Panc1 (cell line): Measurements from ENCODE around the gene RPS2. TPM values are rescaled to one million over a fixed set of nuclear protein-coding genes. Genes with fewer than 3 reads are reported as not detected.

Experiments used
- ATAC-seq: fragments of 200-7000 bp; cut with Tn5 transposase; 2 replicates; pipeline ENCODE4 v1.9.1; 2020; ENCODE audit warnings: mild to moderate bottlenecking, moderate library complexity
- BruUV-seq: library from RNA; stranded (reverse); fragments of 400-500 nt; replicated peaks from 2 replicates; lab custom pipeline; 2021; lab: Mats Ljungman, UMichigan
- CTCF ChIA-PET: fragments of 300-600 bp; sonication (Branson Sonifier 250); formaldehyde crosslinking; loops from one replicate; lab custom pipeline; 2022; ENCODE audit warnings: antibody characterized with exemption; lab: Charles Lee
- POLR2A ChIA-PET: fragments of 300-600 bp; sonication (Branson Sonifier 250); formaldehyde crosslinking; loops from one replicate; lab custom pipeline; 2022; ENCODE audit warnings: antibody characterized with exemption; lab: Charles Lee
- DNase-seq: peaks from one replicate; pipeline ENCODE4 v3.0.0-alpha.2; 2010; ENCODE audit warnings: low read depth, low spot score
- H3K27ac ChIP-seq: 2 replicates; pipeline ENCODE4 v1.5.1; 2011; ENCODE audit warnings: mild to moderate bottlenecking, low read length, inconsistent platforms
- H3K27me3 ChIP-seq: fragments of 200-500 bp; sonication (Bioruptor generic); 2 replicates; pipeline ENCODE4 v1.6.0; 2014; ENCODE audit warnings: low read length, inconsistent platforms; ENCODE audit not compliant: control insufficient read depth, insufficient read depth
- H3K36me3 ChIP-seq: fragments of 200-500 bp; sonication (Bioruptor generic); 2 replicates; pipeline ENCODE4 v1.5.1; 2014; ENCODE audit warnings: inconsistent platforms, mild to moderate bottlenecking, low read length, moderate library complexity; ENCODE audit not compliant: control insufficient read depth, insufficient read depth
- H3K4me1 ChIP-seq: 2 replicates; pipeline ENCODE4 v1.5.1; 2011; ENCODE audit warnings: inconsistent platforms, mild to moderate bottlenecking, low read length, moderate library complexity; ENCODE audit not compliant: control insufficient read depth, insufficient read depth
- H3K4me3 ChIP-seq, 2 experiments: 2 replicates each; pipeline ENCODE4 v1.5.1; 2011 to 2012; ENCODE audit warnings: low read depth in 2 of 2, low read length in 2 of 2, mild to moderate bottlenecking in 2 of 2, inconsistent platforms in 1 of 2, moderate library complexity in 1 of 2
- H3K9me3 ChIP-seq: fragments of 200-500 bp; sonication (Bioruptor generic); 2 replicates; pipeline ENCODE4 v1.5.1; 2014; ENCODE audit warnings: low read depth, mild to moderate bottlenecking, inconsistent platforms, low read length, moderate library complexity; ENCODE audit not compliant: control insufficient read depth, insufficient read depth
- CTCF ChIP-seq: fragments of 450-650 bp; IDR thresholded peaks from 2 replicates; pipeline ENCODE4 v1.5.1; 2017; ENCODE audit warnings: mild to moderate bottlenecking
- POLR2AphosphoS5 ChIP-seq: IDR thresholded peaks from 2 replicates; pipeline ENCODE4 v1.6.1; 2012; ENCODE audit warnings: mild to moderate bottlenecking, low read depth, low read length, moderate library complexity
- REST ChIP-seq, 2 experiments: IDR thresholded peaks; 2 replicates each; pipeline ENCODE4 v1.6.1; 2011 to 2012; ENCODE audit warnings: low read depth in 2 of 2, control low read depth in 1 of 2, low read length in 1 of 2, mild to moderate bottlenecking in 1 of 2, moderate library complexity in 1 of 2; ENCODE audit not compliant: insufficient read depth in 1 of 2
- SIN3A ChIP-seq: IDR thresholded peaks from 2 replicates; pipeline ENCODE4 v1.6.1; 2012; ENCODE audit warnings: low read depth, mild to moderate bottlenecking, low read length, moderate library complexity, borderline replicate concordance; ENCODE audit not compliant: insufficient read depth
- TCF7L2 ChIP-seq: IDR thresholded peaks from 2 replicates; pipeline ENCODE4 v1.6.1; 2011; ENCODE audit warnings: mild to moderate bottlenecking, low read depth, low read length, inconsistent platforms
- in situ Hi-C: cut with HindIII; loops from 2 replicates; pipeline ENCODE4 v1.10.0; 2016; ENCODE audit warnings: low sequenced_read_pairs, low pct_unique_long_range_greater_than_20kb
- intact Hi-C: fragments of 100-400 bp; cut with micrococcal nuclease; formaldehyde crosslinking; loops from one replicate; pipeline ENCODE4 v1.10.0; 2022; ENCODE audit not compliant: unreplicated experiment
- total RNA-seq: library from RNA; stranded (reverse); gene quantifications from one replicate; pipeline ENCODE4 v1.2.1, GENCODE V29; 2021; ENCODE audit not compliant: unreplicated experiment

RPS2 gene
- total RNA-seq, 1 experiment from 2014 or later, result 2,794 TPM

GRCh38 chr16:1966460-1966859 is 1.8 kb upstream of the RPS2 start, which contains the start of gene RNF151:
RNF151 (plus strand) TSS chr16:1966856; CDS start chr16:1966882, 26 bp downstream.
- no peaks in the 10 kb centered on the region for H3K9me3 ChIP-seq
- BruUV-seq, result no TSS peak
- H3K27ac ChIP-seq, result peak within 1 kb of the TSS; percentile 96
- H3K27me3 ChIP-seq, result no peaks in the 10 kb centered on the region
- H3K4me1 ChIP-seq, result peaks cover 8% of the 10 kb centered on the region
- in situ Hi-C loops (no loop called here), intact Hi-C loops (no loop called here)
- CTCF ChIA-PET, result interaction anchor here (0.5 kb wide), 1 partner anchor 56 kb away, joined by 5 read pairs; no protein-coding TSS in a partner anchor
- H3K36me3 ChIP-seq, result peaks cover 11% of the 10 kb centered on the region
- POLR2A ChIA-PET, result interaction anchor here (1.0 kb wide), 1 partner anchor 16 kb away, joined by 8 read pairs; no protein-coding TSS in a partner anchor
- TF ChIP-seq REST (IDR thresholded peaks at IDR 0.05; ENCODE audit: insufficient read depth in 1 of 2, low read depth in 2 of 2, low read length in 1 of 2), result no peak
- TF ChIP-seq POLR2AphosphoS5, result no peak
- no peak for TF ChIP-seq SIN3A
- no peak for TF ChIP-seq CTCF
- TF ChIP-seq TCF7L2, result no peak
- no peak for ATAC-seq
- peak within 1 kb of the TSS; percentile 99 for H3K4me3 ChIP-seq
- DNase-seq, result no peak

GRCh38 chr16:1965396-1966001 is 873 bp upstream of the RPS2 start:
- DNase-seq (no peak), ATAC-seq (no peak)
- no peak for TF ChIP-seq POLR2AphosphoS5
- TF ChIP-seq SIN3A, result no peak
- no peak for TF ChIP-seq TCF7L2
- TF ChIP-seq CTCF, result no peak
- TF ChIP-seq REST (IDR thresholded peaks at IDR 0.05; ENCODE audit: insufficient read depth in 1 of 2, low read depth in 2 of 2, low read length in 1 of 2), result no peak
- Histone ChIP-seq H3K36me3 (peaks cover 11% of the 10 kb centered on the region), H3K27me3 (no peaks in the 10 kb centered on the region), H3K4me1 (peaks cover 12% of the 10 kb centered on the region), H3K27ac (peak overlapping the region; percentile 96), H3K9me3 (no peaks in the 10 kb centered on the region), H3K4me3 (peak overlapping the region; percentile 99)
- TSS peak; percentile 89 for BruUV-seq
- intact Hi-C loops (no loop called here), in situ Hi-C loops (no loop called here)
- CTCF ChIA-PET, result no interaction called here
- POLR2A ChIA-PET, result interaction anchor here (0.7 to 1.1 kb wide), 2 partner anchors 17 to 82 kb away, joined by 4 to 5 read pairs; partner anchors contain the start of genes NTHL1 and TSC2
